ENCODE results near the gene TSNAX.

DNA sequence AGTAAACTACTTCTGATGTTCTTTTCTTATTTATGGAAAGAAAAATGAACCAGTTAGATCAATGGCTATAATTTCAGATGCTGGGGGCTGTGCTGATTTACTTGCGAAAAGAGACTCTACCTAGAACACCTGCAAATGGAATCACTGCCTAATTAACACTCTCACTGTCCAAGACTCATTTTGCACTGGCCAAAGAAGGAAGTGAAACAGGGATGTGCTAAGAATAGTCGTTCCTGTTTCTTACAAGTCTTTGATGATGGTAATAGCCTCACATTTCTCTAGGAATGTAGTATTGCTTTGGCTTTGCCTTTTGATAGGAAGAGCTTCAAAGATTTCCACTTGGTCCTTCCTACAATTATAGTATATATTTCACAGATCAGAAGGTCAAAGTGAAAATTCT is 12.7 kb upstream of the TSNAX start:
- TF ChIP-seq, protein P1, sequence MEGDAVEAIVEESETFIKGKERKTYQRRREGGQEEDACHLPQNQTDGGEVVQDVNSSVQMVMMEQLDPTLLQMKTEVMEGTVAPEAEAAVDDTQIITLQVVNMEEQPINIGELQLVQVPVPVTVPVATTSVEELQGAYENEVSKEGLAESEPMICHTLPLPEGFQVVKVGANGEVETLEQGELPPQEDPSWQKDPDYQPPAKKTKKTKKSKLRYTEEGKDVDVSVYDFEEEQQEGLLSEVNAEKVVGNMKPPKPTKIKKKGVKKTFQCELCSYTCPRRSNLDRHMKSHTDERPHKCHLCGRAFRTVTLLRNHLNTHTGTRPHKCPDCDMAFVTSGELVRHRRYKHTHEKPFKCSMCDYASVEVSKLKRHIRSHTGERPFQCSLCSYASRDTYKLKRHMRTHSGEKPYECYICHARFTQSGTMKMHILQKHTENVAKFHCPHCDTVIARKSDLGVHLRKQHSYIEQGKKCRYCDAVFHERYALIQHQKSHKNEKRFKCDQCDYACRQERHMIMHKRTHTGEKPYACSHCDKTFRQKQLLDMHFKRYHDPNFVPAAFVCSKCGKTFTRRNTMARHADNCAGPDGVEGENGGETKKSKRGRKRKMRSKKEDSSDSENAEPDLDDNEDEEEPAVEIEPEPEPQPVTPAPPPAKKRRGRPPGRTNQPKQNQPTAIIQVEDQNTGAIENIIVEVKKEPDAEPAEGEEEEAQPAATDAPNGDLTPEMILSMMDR (conservative IDR thresholded peaks at IDR 0.05; ENCODE audit: low read depth, low read length) = no peak
- TF ChIP-seq EZH2 (IDR thresholded peaks at IDR 0.05; ENCODE audit: borderline replicate concordance, low read depth, low read length, poor library complexity, severe bottlenecking) = no peak
